C4-2B (cell line): Measurements from ENCODE around the gene IGF2R.

ENCODE experiments used
- CTCF ChIP-seq: fragments of 450-650 bp; conservative IDR thresholded peaks from 2 replicates; pipeline ENCODE4 v1.5.1; 2017; ENCODE audit warnings: mild to moderate bottlenecking
- ZFX ChIP-seq: fragments of 450-650 bp; IDR thresholded peaks from 2 replicates; pipeline ENCODE4 v1.6.1; 2017

- TF ChIP-seq CTCF (peak; percentile 81), ZFX (no peak)
Measured at GRCh38 chr6:160137989-160138835, 169.3 kb downstream of the IGF2R start.
